Panc1 (cell line): ENCODE measurements around the gene INO80. TPM values are rescaled to one million over a fixed set of nuclear protein-coding genes. Genes with fewer than 3 reads are reported as not detected.

Experiments
- ATAC-seq: fragments of 200-7000 bp; cut with Tn5 transposase; 2 replicates; pipeline ENCODE4 v1.9.1; 2020; ENCODE audit warnings: mild to moderate bottlenecking, moderate library complexity
- BruUV-seq: library from RNA; stranded (reverse); fragments of 400-500 nt; replicated peaks from 2 replicates; lab custom pipeline; 2021; lab: Mats Ljungman, UMichigan
- CTCF ChIA-PET: fragments of 300-600 bp; sonication (Branson Sonifier 250); formaldehyde crosslinking; loops from one replicate; lab custom pipeline; 2022; ENCODE audit warnings: antibody characterized with exemption; lab: Charles Lee
- POLR2A ChIA-PET: fragments of 300-600 bp; sonication (Branson Sonifier 250); formaldehyde crosslinking; loops from one replicate; lab custom pipeline; 2022; ENCODE audit warnings: antibody characterized with exemption; lab: Charles Lee
- DNase-seq: peaks from one replicate; pipeline ENCODE4 v3.0.0-alpha.2; 2010; ENCODE audit warnings: low read depth, low spot score
- H3K27ac ChIP-seq: 2 replicates; pipeline ENCODE4 v1.5.1; 2011; ENCODE audit warnings: mild to moderate bottlenecking, low read length, inconsistent platforms
- H3K27me3 ChIP-seq: fragments of 200-500 bp; sonication (Bioruptor generic); 2 replicates; pipeline ENCODE4 v1.6.0; 2014; ENCODE audit warnings: low read length, inconsistent platforms; ENCODE audit not compliant: control insufficient read depth, insufficient read depth
- H3K36me3 ChIP-seq: fragments of 200-500 bp; sonication (Bioruptor generic); 2 replicates; pipeline ENCODE4 v1.5.1; 2014; ENCODE audit warnings: inconsistent platforms, mild to moderate bottlenecking, low read length, moderate library complexity; ENCODE audit not compliant: control insufficient read depth, insufficient read depth
- H3K4me1 ChIP-seq: 2 replicates; pipeline ENCODE4 v1.5.1; 2011; ENCODE audit warnings: inconsistent platforms, mild to moderate bottlenecking, low read length, moderate library complexity; ENCODE audit not compliant: control insufficient read depth, insufficient read depth
- H3K4me3 ChIP-seq, 2 experiments: 2 replicates each; pipeline ENCODE4 v1.5.1; 2011 to 2012; ENCODE audit warnings: low read depth in 2 of 2, low read length in 2 of 2, mild to moderate bottlenecking in 2 of 2, inconsistent platforms in 1 of 2, moderate library complexity in 1 of 2
- H3K9me3 ChIP-seq: fragments of 200-500 bp; sonication (Bioruptor generic); 2 replicates; pipeline ENCODE4 v1.5.1; 2014; ENCODE audit warnings: low read depth, mild to moderate bottlenecking, inconsistent platforms, low read length, moderate library complexity; ENCODE audit not compliant: control insufficient read depth, insufficient read depth
- CTCF ChIP-seq: fragments of 450-650 bp; IDR thresholded peaks from 2 replicates; pipeline ENCODE4 v1.5.1; 2017; ENCODE audit warnings: mild to moderate bottlenecking
- POLR2AphosphoS5 ChIP-seq: IDR thresholded peaks from 2 replicates; pipeline ENCODE4 v1.6.1; 2012; ENCODE audit warnings: mild to moderate bottlenecking, low read depth, low read length, moderate library complexity
- SIN3A ChIP-seq: IDR thresholded peaks from 2 replicates; pipeline ENCODE4 v1.6.1; 2012; ENCODE audit warnings: low read depth, mild to moderate bottlenecking, low read length, moderate library complexity, borderline replicate concordance; ENCODE audit not compliant: insufficient read depth
- TCF7L2 ChIP-seq: IDR thresholded peaks from 2 replicates; pipeline ENCODE4 v1.6.1; 2011; ENCODE audit warnings: mild to moderate bottlenecking, low read depth, low read length, inconsistent platforms
- in situ Hi-C: cut with HindIII; loops from 2 replicates; pipeline ENCODE4 v1.10.0; 2016; ENCODE audit warnings: low sequenced_read_pairs, low pct_unique_long_range_greater_than_20kb
- intact Hi-C: fragments of 100-400 bp; cut with micrococcal nuclease; formaldehyde crosslinking; loops from one replicate; pipeline ENCODE4 v1.10.0; 2022; ENCODE audit not compliant: unreplicated experiment
- total RNA-seq: library from RNA; stranded (reverse); gene quantifications from one replicate; pipeline ENCODE4 v1.2.1, GENCODE V29; 2021; ENCODE audit not compliant: unreplicated experiment
- TF ChIP-seq, protein P1 (sequence below), 2 experiments: IDR thresholded peaks; 2 replicates each; pipeline ENCODE4 v1.6.1; 2011 to 2012; ENCODE audit warnings: low read depth in 2 of 2, control low read depth in 1 of 2, low read length in 1 of 2, mild to moderate bottlenecking in 1 of 2, moderate library complexity in 1 of 2; ENCODE audit not compliant: insufficient read depth in 1 of 2

INO80 gene
- total RNA-seq, 1 experiment from 2014 or later: 26.2 TPM

DNA sequence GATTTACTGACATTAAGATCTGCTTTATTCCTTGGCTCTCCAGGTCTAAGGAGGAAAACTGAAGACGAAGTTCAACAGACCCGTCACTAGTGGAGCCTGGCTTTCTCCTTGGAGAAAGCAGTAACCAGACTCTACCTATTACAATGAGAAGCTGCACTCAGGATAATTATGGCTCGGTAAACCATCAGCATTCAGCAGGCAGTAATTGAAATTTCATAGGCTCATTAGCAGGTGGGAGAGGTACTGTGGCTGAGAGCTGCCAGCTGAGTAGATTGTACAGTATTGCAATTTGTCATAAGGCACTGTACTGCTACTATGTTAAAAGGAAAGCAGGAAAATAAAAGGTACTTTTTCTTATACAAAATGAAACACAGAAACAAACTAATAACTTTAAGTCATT lies 111.6 kb downstream of the INO80 start:
- no peaks in the 10 kb centered on the region for H3K27me3 ChIP-seq
- H3K4me3 ChIP-seq: no peak overlapping the region
- DNase-seq: no peak
- ATAC-seq: no peak
- H3K27ac ChIP-seq: no peak overlapping the region
- H3K36me3 ChIP-seq: peaks cover 4% of the 10 kb centered on the region
- peaks cover 12% of the 10 kb centered on the region for H3K4me1 ChIP-seq
- in situ Hi-C loops (no loop called here), intact Hi-C loops (no loop called here)
- TF ChIP-seq POLR2AphosphoS5: no peak
- TF ChIP-seq, protein P1, sequence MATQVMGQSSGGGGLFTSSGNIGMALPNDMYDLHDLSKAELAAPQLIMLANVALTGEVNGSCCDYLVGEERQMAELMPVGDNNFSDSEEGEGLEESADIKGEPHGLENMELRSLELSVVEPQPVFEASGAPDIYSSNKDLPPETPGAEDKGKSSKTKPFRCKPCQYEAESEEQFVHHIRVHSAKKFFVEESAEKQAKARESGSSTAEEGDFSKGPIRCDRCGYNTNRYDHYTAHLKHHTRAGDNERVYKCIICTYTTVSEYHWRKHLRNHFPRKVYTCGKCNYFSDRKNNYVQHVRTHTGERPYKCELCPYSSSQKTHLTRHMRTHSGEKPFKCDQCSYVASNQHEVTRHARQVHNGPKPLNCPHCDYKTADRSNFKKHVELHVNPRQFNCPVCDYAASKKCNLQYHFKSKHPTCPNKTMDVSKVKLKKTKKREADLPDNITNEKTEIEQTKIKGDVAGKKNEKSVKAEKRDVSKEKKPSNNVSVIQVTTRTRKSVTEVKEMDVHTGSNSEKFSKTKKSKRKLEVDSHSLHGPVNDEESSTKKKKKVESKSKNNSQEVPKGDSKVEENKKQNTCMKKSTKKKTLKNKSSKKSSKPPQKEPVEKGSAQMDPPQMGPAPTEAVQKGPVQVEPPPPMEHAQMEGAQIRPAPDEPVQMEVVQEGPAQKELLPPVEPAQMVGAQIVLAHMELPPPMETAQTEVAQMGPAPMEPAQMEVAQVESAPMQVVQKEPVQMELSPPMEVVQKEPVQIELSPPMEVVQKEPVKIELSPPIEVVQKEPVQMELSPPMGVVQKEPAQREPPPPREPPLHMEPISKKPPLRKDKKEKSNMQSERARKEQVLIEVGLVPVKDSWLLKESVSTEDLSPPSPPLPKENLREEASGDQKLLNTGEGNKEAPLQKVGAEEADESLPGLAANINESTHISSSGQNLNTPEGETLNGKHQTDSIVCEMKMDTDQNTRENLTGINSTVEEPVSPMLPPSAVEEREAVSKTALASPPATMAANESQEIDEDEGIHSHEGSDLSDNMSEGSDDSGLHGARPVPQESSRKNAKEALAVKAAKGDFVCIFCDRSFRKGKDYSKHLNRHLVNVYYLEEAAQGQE (IDR thresholded peaks at IDR 0.05; ENCODE audit: insufficient read depth in 1 of 2, low read depth in 2 of 2, low read length in 1 of 2): no peak
- no peak for TF ChIP-seq SIN3A
- TF ChIP-seq CTCF: no peak
- no peak for TF ChIP-seq TCF7L2
- H3K9me3 ChIP-seq: no peaks in the 10 kb centered on the region
- BruUV-seq: no TSS peak
- POLR2A ChIA-PET: no interaction called here
- CTCF ChIA-PET: no interaction called here

GRCh38 chr15:41001524-41002214 lies 114.4 kb downstream of the INO80 start:
- Histone ChIP-seq H3K4me1 (peaks cover 12% of the 10 kb centered on the region), H3K9me3 (no peaks in the 10 kb centered on the region), H3K36me3 (peaks cover 16% of the 10 kb centered on the region), H3K27me3 (no peaks in the 10 kb centered on the region), H3K27ac (peak overlapping the region; percentile 44; the same call in 1 of the 2 replicates), H3K4me3 (no peak overlapping the region)
- intact Hi-C loops (no loop called here), in situ Hi-C loops (no loop called here)
- peak; percentile 41 for DNase-seq
- ATAC-seq: peak; percentile 76
- TF ChIP-seq TCF7L2 (peak; percentile 65; the same call in 1 of the 2 replicates), POLR2AphosphoS5 (no peak)
- TF ChIP-seq, protein P1 (IDR thresholded peaks at IDR 0.05; ENCODE audit: insufficient read depth in 1 of 2, low read depth in 2 of 2, low read length in 1 of 2): no peak
- BruUV-seq: TSS peak; percentile 7
- ChIA-PET POLR2A (no interaction called here), CTCF (no interaction called here)
